IPS DF 6.9 (cell line): ENCODE measurements around the gene COPB2.

Experiments used
- DNase-seq: peaks from one replicate; pipeline ENCODE4 v3.0.0-alpha.2; 2013; ENCODE audit warnings: low read depth, low spot score
- H3K27ac ChIP-seq: one replicate; pipeline ENCODE4 v1.5.1; 2013; ENCODE audit warnings: low read length, control low read depth
- H3K27me3 ChIP-seq: 2 replicates; pipeline ENCODE4 v1.6.1; 2013; ENCODE audit warnings: mild to moderate bottlenecking, low read length; ENCODE audit not compliant: control insufficient read depth, insufficient read depth
- H3K36me3 ChIP-seq: 2 replicates; pipeline ENCODE4 v1.6.1; 2013; ENCODE audit warnings: low read length; ENCODE audit not compliant: control insufficient read depth, insufficient read depth
- H3K4me1 ChIP-seq: 2 replicates; pipeline ENCODE4 v1.6.1; 2013; ENCODE audit warnings: low read length; ENCODE audit not compliant: control insufficient read depth, insufficient read depth
- H3K4me3 ChIP-seq: 2 replicates; pipeline ENCODE4 v1.5.1; 2013; ENCODE audit warnings: mild to moderate bottlenecking, low read length
- H3K9me3 ChIP-seq: 2 replicates; pipeline ENCODE4 v1.6.1; 2013; ENCODE audit warnings: low read length, inconsistent platforms; ENCODE audit not compliant: control insufficient read depth, insufficient read depth
- WGBS: extraction: QIAGEN DNeasy Blood & Tissue Kit; methylation state at CpG from one replicate; pipeline ENCODE4 v1.1.7; 2013; ENCODE audit warnings: mixed read lengths, missing lambda C conversion rate; ENCODE audit not compliant: insufficient read length, insufficient coverage; 5-methylcytosine and 5-hydroxymethylcytosine counted together

Gene COPB2

GRCh38 chr3:139389552-139390368 is at the start of gene COPB2:
Gene COPB2 (minus strand): TSS chr3:139389647. CDS start chr3:139389550, 97 bp downstream.
- no peak within 1 kb of the TSS for H3K27ac ChIP-seq
- H3K4me3 ChIP-seq, result peak within 1 kb of the TSS; percentile 92
- no peaks in the 10 kb centered on the region for H3K4me1 ChIP-seq
- no peaks in the 10 kb centered on the region for H3K9me3 ChIP-seq
- H3K27me3 ChIP-seq, result no peaks in the 10 kb centered on the region
- no CpG with 5 or more reads among the region's 52 CpGs for WGBS
- peak; percentile 97 for DNase-seq
- no peaks in the 10 kb centered on the region for H3K36me3 ChIP-seq

DNA sequence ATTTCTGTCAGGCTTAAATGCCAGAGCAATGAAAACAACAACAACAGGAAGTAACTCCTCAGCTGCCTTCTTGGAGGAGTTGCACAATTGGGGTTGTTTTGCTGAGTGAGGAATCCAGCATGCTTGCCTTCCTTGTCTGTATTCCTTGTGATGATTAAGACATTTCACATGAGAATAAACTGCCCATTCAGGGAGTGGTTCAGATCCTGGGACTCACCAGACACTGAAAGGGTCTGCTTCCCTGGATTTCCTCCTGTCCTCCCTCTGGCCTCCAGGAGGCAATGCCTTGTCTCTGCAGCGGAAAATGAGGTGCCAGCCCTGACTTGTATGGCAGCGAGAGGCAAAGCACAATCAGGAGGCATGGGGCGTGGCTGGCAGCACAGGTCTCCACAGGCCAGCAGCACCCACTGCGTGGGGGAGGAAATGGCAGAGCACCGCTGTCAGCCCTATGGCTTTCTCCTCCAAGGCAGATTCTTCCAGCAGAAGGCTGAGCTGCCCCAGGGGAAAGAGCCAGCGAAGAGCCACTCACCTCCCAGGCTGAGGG is 45.4 kb upstream of the COPB2 start:
- WGBS, result no CpG with 5 or more reads among the region's 6 CpGs
- Histone ChIP-seq H3K36me3 (no peaks in the 10 kb centered on the region), H3K4me3 (no peak overlapping the region), H3K27me3 (no peaks in the 10 kb centered on the region), H3K9me3 (no peaks in the 10 kb centered on the region), H3K4me1 (no peaks in the 10 kb centered on the region), H3K27ac (no peak overlapping the region)
- no peak for DNase-seq

DNA sequence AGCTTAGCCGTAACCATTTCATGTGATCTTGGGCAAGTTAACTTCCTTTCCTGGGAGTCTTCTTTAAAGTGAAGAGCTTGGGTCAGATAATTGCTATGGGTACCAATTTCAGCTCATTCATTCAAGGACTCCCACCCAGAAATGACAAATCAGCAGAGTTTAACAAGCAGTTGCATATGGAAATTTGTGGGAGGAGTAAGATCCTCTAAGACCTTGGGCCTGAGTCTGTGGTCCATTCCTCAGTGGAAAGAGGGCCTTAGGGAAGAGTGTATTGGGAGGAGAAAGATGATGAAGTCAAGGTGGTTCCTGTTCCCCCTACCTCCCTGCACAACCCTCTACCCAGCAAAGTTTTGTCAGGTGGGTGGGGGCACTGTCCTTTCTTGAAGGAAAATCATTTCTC is 44.8 kb upstream of the COPB2 start:
- Histone ChIP-seq H3K27me3 (no peaks in the 10 kb centered on the region), H3K36me3 (no peaks in the 10 kb centered on the region), H3K27ac (no peak overlapping the region), H3K4me3 (no peak overlapping the region), H3K9me3 (no peaks in the 10 kb centered on the region), H3K4me1 (no peaks in the 10 kb centered on the region)
- DNase-seq, result no peak
- no CpG with 5 or more reads among the region's 1 CpG for WGBS

GRCh38 chr3:139433089-139433488 is 43.6 kb upstream of the COPB2 start:
- no peaks in the 10 kb centered on the region for H3K4me1 ChIP-seq
- no peaks in the 10 kb centered on the region for H3K36me3 ChIP-seq
- no peak overlapping the region for H3K27ac ChIP-seq
- H3K4me3 ChIP-seq, result no peak overlapping the region
- no CpG with 5 or more reads among the region's 1 CpG for WGBS
- H3K27me3 ChIP-seq, result no peaks in the 10 kb centered on the region
- DNase-seq, result no peak
- no peaks in the 10 kb centered on the region for H3K9me3 ChIP-seq

DNA sequence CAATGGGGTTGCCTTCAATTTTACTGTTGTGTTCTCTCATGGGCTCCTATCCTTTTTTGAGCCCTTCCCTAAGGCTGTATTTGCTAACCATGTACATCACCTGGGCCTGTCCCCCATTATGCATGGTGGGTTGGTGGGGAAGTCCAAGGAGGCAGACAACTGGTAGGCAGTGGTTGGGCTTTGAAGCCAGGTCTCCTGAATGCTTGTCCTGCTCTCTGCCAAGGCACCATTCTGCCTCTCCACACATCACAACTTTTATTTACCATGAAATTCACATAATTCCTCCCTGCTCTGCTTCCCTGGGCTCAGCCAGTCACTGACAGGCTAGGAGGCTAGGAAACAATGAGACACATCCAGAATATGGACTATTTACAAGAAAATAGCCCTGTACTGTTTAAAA is 41.0 kb upstream of the COPB2 start:
- H3K4me1 ChIP-seq, result no peaks in the 10 kb centered on the region
- H3K36me3 ChIP-seq, result no peaks in the 10 kb centered on the region
- DNase-seq, result no peak
- no peaks in the 10 kb centered on the region for H3K27me3 ChIP-seq
- no peak overlapping the region for H3K27ac ChIP-seq
- H3K9me3 ChIP-seq, result no peaks in the 10 kb centered on the region
- no peak overlapping the region for H3K4me3 ChIP-seq

- peak; percentile 29 for DNase-seq
- H3K36me3 ChIP-seq, result no peaks in the 10 kb centered on the region
- no peak overlapping the region for H3K4me3 ChIP-seq
- H3K27me3 ChIP-seq, result no peaks in the 10 kb centered on the region
- no peak overlapping the region for H3K27ac ChIP-seq
- WGBS, result no CpG with 5 or more reads among the region's 7 CpGs
- H3K9me3 ChIP-seq, result no peaks in the 10 kb centered on the region
- H3K4me1 ChIP-seq, result no peaks in the 10 kb centered on the region
Observed at GRCh38 chr3:139427283-139428060, 38.0 kb upstream of the COPB2 start.

GRCh38 chr3:139425745-139426400 is 36.4 kb upstream of the COPB2 start:
- H3K27me3 ChIP-seq, result no peaks in the 10 kb centered on the region
- no peak overlapping the region for H3K27ac ChIP-seq
- no peak for DNase-seq
- H3K4me3 ChIP-seq, result no peak overlapping the region
- WGBS, result no CpG with 5 or more reads among the region's 5 CpGs
- no peaks in the 10 kb centered on the region for H3K36me3 ChIP-seq
- no peaks in the 10 kb centered on the region for H3K4me1 ChIP-seq
- no peaks in the 10 kb centered on the region for H3K9me3 ChIP-seq

GRCh38 chr3:139423232-139423631 is 33.8 kb upstream of the COPB2 start:
- Histone ChIP-seq H3K4me3 (no peak overlapping the region), H3K9me3 (no peaks in the 10 kb centered on the region), H3K36me3 (no peaks in the 10 kb centered on the region), H3K27me3 (no peaks in the 10 kb centered on the region), H3K27ac (no peak overlapping the region), H3K4me1 (no peaks in the 10 kb centered on the region)
- no peak for DNase-seq
- WGBS, result no CpG with 5 or more reads among the region's 2 CpGs

- no CpG with 5 or more reads among the region's 1 CpG for WGBS
- H3K4me1 ChIP-seq, result no peaks in the 10 kb centered on the region
- no peaks in the 10 kb centered on the region for H3K36me3 ChIP-seq
- no peaks in the 10 kb centered on the region for H3K27me3 ChIP-seq
- H3K27ac ChIP-seq, result no peak overlapping the region
- no peaks in the 10 kb centered on the region for H3K9me3 ChIP-seq
- no peak for DNase-seq
- H3K4me3 ChIP-seq, result no peak overlapping the region
Observed at GRCh38 chr3:139421460-139421859, 32.0 kb upstream of the COPB2 start.

DNA sequence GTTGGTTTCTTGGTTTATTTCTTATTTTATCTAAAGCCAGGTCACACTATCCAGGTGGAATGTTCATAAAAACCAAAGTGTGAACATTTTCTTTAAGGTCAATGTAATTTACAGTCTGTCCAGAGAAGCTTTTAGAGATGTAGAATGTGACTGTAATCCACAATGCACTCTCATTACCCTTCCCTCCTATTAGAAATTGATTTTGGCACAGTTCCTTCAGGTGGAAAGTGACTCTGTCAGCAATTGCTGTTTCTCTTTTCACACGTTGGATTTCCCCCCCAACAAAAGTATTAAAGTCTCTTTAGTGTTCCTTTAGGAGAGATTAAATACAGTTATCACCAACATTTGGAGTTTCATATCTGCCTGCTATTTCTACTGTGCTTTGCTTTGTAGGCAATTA is 31.6 kb upstream of the COPB2 start:
- no peaks in the 10 kb centered on the region for H3K9me3 ChIP-seq
- no peaks in the 10 kb centered on the region for H3K27me3 ChIP-seq
- no peaks in the 10 kb centered on the region for H3K36me3 ChIP-seq
- H3K27ac ChIP-seq, result no peak overlapping the region
- H3K4me1 ChIP-seq, result no peaks in the 10 kb centered on the region
- no peak for DNase-seq
- no peak overlapping the region for H3K4me3 ChIP-seq
- no CpG with 5 or more reads among the region's 1 CpG for WGBS
